GM21825 (cell line): Measurements from ENCODE around the gene SNX9.

ENCODE experiments used
- ATAC-seq: cut with Tn5 transposase; IDR thresholded peaks from one replicate; pipeline ENCODE4 v1.9.1; 2021; ENCODE audit warnings: mild to moderate bottlenecking, moderate library complexity; ENCODE audit not compliant: unreplicated experiment

The SNX9 gene

GRCh38 chr6:157974967-157975366 is 151.9 kb downstream of the SNX9 start:
- no peak for ATAC-seq

GRCh38 chr6:157975456-157975855 is 152.4 kb downstream of the SNX9 start:
- ATAC-seq = no peak

GRCh38 chr6:157976345-157977175 is 153.5 kb downstream of the SNX9 start:
- no peak for ATAC-seq

- no peak for ATAC-seq
These were observed 154.2 kb downstream of the SNX9 start for GRCh38 chr6:157977176-157977804.

- no peak for ATAC-seq
These were observed 155.2 kb downstream of the SNX9 start for GRCh38 chr6:157978021-157978783.

- ATAC-seq = no peak
These were observed 157.5 kb downstream of the SNX9 start for GRCh38 chr6:157980288-157981131.

- no peak for ATAC-seq
These were observed 158.0 kb downstream of the SNX9 start for GRCh38 chr6:157981132-157981394.

GRCh38 chr6:157981395-157982101 is 158.5 kb downstream of the SNX9 start, which contains the start of gene SYNJ2:
Gene SYNJ2, plus strand, starts transcription at chr6:157981863. Its CDS starts 99 bp downstream, at chr6:157981962.
- peak; percentile 73 for ATAC-seq

- peak; percentile 38 for ATAC-seq
These were observed 159.1 kb downstream of the SNX9 start for GRCh38 chr6:157982102-157982562.

- ATAC-seq = no peak
These were observed 159.7 kb downstream of the SNX9 start for GRCh38 chr6:157982563-157983405.

GRCh38 chr6:157983406-157984119 is 160.5 kb downstream of the SNX9 start:
- no peak for ATAC-seq

GRCh38 chr6:157984128-157984527 is 161.1 kb downstream of the SNX9 start:
- ATAC-seq = no peak

- no peak for ATAC-seq
These were observed 161.7 kb downstream of the SNX9 start for GRCh38 chr6:157984686-157985225.

GRCh38 chr6:157985378-157986155 is 162.5 kb downstream of the SNX9 start:
- no peak for ATAC-seq

GRCh38 chr6:157987788-157988699 is 165.0 kb downstream of the SNX9 start:
- no peak for ATAC-seq

- ATAC-seq = no peak
These were observed 165.6 kb downstream of the SNX9 start for GRCh38 chr6:157988700-157989063.
